Diencephalon (tissue), 1 donor: ENCODE measurements around the gene CCNDBP1. TPM values are rescaled to one million over a fixed set of nuclear protein-coding genes. Genes with fewer than 3 reads are reported as not detected.

Experiments used
- total RNA-seq: library from RNA; depleted of rRNA; stranded (reverse); fragments of >200 nt; gene quantifications from one replicate; pipeline ENCODE4 v1.2.3, GENCODE V29; 2014

The CCNDBP1 gene
- 31.1 TPM for total RNA-seq

GRCh38 chr15:43185157-43186002 lies at the start of gene CCNDBP1:
TSS of gene CCNDBP1 (plus strand) at chr15:43185403. CDS start at chr15:43185499, 96 bp downstream.

GRCh38 chr15:43220991-43221403 lies 35.8 kb downstream of the CCNDBP1 start, which contains the start of gene EPB42:
TSS of gene EPB42 (minus strand) at chr15:43221018. CDS start at chr15:43220825, 193 bp downstream.

Other genes with a start within 250 kb of the CCNDBP1 start
- gene UBR1, start 79.4 kb upstream of the CCNDBP1 start, total RNA-seq, result 79.8 TPM
- 28.1 TPM for gene TMEM62, start 51.8 kb upstream of the CCNDBP1 start, total RNA-seq
- 3.0 TPM for gene EPB42, start 35.6 kb downstream of the CCNDBP1 start, total RNA-seq
- gene TGM5, start 81.5 kb downstream of the CCNDBP1 start, total RNA-seq, result not detected
- gene TGM7, start 116.9 kb downstream of the CCNDBP1 start, total RNA-seq, result not detected
- gene LCMT2, start 145.2 kb downstream of the CCNDBP1 start, total RNA-seq, result 15.9 TPM
- 40.1 TPM for gene ZSCAN29, start 185.6 kb downstream of the CCNDBP1 start, total RNA-seq
- 21.0 TPM for gene TUBGCP4, start 185.7 kb downstream of the CCNDBP1 start, total RNA-seq